Astrocyte of the hippocampus (primary cell): ENCODE results near the gene SNX24.
A peak's percentile ranks its signal among the peaks of the same experiment; 100 is the strongest.
"Not testable (repeated sequence)": the region's sequence is repeated elsewhere in the genome, so short reads cannot be mapped to it uniquely, and the experiment has no call there.

Experiments used
- DNase-seq: peaks from one replicate; pipeline ENCODE4 v3.0.0; 2011; ENCODE audit warnings: low read depth, low spot score

The SNX24 gene

DNA sequence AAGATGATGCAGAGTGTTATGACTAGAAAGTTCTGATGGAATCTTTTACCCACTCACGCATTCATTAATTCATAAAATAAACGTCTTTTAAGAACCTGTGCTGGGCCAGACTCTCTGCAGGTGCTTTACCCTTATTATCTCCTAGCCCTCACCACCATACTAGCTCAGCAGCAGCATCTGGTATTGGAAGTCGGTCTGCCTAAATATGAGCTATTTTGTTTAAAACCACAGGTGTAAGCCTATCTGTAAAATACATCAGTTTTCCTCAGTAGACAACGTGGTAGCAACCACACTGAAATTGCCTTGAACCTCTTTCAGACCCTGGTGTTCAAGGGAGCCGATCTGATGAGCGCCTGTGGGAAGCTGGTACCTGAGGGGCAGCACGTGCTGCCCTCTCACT lies 121.7 kb downstream of the SNX24 start:
- no peak for DNase-seq

DNA sequence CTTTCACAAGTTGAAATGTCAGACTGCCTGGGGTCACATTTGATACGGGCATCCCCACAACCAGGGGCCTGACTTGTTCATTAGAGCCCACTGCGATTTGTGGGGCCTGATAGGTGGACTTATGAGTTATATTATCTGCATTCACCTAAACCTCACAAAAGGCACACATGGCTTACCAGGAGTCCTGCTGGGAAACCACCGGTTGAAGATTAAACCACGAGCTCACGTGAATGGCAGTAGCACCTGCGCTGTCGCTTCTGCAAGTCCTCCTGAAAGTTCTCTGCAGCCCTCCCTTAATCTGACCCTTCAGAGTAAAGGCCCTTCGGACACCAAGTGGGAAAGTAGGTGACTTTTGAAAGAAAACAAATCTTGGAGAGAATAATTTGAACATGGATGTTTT lies 122.2 kb downstream of the SNX24 start:
- DNase-seq = no peak

- not testable (repeated sequence) for DNase-seq
Observed at GRCh38 chr5:122968056-122968455, 122.6 kb downstream of the SNX24 start.

- no peak for DNase-seq
Observed at GRCh38 chr5:122971333-122971732, 125.9 kb downstream of the SNX24 start.

DNA sequence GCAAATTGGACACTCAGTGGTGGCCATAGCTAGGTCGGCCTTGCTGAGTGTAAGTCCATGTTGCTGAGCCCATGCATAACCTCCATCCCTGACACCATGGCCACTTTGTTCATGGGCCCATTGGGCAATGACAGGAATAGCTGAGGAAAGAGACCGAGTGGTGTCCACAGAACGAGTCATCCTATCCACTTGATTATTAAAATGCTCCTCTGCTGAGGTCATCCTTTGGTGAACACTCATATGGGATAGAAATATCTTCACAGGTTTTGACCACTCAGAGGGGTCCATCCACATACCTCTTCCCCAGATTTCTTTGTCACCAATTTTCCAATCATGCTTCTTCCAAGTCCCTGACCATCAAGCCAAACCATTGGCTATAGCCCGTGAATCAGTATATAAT lies 127.5 kb downstream of the SNX24 start:
- peak; percentile 8 for DNase-seq

DNA sequence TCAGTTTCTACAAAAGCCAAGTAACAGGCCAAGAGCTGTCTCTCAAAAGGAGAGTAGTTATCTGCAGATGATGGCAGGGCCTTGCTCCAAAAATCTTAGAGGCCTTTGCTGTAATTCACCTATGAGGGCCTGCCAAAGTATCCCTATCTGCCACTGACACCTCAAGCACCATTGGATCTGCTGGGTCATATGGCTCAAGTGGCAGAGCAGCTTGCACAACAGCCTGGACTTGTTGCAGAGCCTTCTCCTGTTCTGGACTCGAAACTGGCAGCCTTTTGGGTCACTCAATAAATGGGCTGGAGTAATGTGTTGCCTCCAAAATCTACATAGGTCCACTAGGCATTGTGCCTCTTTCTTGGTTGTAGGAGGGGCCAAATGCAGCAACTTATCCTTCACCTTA lies 128.3 kb downstream of the SNX24 start:
- DNase-seq = not testable (repeated sequence)

- not testable (repeated sequence) for DNase-seq
Observed at GRCh38 chr5:122974251-122974650, 128.8 kb downstream of the SNX24 start.

DNA sequence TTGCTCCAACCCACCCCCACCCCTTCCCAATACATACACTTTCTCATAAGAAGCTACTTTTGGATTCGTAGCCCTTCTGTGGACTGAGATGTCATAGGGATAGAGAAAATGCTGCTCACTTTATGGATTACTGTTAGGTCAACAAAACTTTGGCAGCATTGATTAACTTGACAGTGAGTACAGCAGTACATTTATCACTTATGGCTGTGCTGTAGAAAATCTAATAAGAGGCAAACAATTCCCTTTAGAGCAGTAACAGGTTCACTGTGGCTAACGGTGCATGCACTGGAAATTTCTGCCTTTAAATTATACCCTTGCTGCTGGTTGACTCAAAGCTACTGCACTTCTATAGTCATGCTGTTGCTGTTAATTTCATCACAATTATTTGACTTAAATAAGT lies 131.9 kb downstream of the SNX24 start:
- no peak for DNase-seq

DNA sequence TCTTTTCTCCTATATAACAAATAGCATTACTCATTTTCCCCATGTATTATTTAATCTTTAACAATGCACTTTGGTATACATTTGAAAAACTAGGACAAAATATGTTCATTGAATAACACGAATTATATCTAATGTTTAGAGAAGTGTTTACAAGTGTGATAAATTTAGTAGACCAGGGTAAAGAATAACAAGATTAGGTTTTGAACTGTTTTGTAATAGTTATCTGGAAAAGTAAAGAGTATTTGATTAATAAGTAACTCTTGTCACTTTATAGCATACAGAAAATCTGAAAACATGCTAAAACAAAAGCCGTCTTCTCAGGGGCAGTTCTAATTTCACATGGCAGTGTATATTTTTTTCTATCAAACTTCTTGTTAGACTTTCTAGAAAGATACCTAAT lies 132.7 kb downstream of the SNX24 start:
- DNase-seq = no peak

- no peak for DNase-seq
Observed at GRCh38 chr5:122978644-122979297, 133.4 kb downstream of the SNX24 start.

DNA sequence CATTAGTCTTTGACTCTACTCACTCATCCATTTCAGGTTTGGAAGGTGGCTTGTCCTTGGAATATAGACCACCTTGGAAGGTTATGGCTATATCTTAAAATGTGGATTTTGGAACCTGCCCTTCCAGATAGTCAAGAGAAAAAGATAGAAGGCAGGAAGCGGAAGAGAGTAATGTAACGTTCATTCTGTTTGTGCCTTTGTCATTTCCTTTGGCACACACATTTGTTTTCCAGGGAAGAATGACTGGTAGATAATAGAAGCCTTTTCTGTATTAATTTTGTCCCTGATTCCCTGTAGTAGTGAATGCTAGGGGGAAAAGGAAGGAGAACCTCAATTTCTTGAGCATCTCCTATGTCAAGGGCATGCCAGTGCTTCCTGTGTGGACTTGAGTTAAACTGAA lies 136.4 kb downstream of the SNX24 start:
- no peak for DNase-seq

- DNase-seq = no peak
Observed at GRCh38 chr5:122982376-122982775, 137.0 kb downstream of the SNX24 start.

DNA sequence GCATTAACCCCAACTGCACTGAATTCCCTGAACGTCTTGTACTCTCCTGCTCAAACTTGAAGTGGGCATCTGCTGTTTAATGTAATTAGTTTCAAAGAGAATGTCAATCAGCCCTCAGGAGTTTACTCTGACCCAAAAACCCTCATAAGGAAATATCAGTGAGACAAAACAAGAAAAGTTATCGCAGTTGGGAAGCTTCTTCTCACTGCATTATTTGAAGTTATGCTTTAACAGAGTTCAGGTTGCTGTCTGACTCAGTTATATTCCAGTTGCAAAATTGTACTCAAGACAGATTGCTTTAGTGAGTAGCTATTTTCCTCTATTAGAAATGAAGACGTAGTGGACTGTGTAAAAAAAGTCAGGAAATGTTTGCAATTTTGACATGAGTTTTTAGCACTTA lies 139.0 kb downstream of the SNX24 start:
- DNase-seq = no peak

GRCh38 chr5:122985006-122985700 lies 139.7 kb downstream of the SNX24 start:
- DNase-seq = no peak

DNA sequence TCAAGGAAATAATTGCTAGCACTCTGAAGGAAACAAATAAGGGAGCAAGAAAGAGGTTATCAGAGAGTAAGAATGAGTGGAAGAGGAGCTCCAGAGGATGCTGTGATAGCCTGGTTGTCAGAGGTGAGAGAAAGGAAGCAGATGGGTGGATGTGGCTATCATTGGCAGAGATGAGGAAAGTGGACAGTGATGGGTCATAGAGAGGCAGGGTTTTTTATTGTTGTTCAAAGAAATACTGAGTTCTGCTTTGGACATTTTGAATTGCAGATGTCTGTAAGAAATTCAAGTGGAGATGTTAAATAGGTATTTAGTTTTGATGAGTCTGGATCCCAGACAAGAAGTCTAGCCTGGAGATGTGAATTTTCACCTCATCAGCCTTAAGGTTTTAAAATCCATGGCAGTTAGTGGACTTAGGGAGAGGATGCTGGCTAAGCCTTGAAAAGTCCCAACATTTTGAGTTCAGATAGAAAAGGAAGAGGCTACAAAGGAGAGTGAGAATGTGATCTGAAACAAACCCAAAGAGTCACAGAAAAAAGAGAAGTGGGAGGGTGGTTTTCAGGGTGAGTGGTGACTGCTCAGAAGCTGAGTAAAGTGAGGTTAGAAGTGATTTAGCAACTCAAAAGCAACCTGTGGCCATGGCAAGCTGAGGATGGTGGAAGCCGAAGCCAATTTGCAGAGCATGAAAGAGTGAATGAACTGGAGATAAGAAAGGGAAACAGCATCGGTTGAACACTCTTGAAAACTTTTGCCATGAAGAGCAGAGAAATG lies 140.7 kb downstream of the SNX24 start:
- no peak for DNase-seq

DNA sequence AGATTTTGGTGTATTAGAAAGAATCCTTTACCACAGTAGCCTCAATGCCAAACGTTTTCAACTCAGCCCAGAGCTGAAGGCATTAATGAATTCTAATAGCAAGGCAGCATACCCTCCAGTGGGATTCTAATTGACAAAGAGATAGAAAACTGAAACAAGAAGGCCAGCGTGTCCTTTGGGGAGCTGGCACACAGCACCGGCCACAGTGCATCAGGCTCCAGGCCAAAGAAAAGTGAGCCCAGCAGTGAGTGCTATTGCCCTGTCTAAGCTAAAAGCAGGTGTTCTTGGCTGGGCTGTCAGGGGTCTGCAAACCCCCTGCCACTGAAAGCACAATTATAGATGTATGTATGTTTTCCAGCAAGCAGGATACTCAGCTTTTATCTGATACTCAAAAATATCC lies 150.7 kb downstream of the SNX24 start:
- DNase-seq = no peak

DNA sequence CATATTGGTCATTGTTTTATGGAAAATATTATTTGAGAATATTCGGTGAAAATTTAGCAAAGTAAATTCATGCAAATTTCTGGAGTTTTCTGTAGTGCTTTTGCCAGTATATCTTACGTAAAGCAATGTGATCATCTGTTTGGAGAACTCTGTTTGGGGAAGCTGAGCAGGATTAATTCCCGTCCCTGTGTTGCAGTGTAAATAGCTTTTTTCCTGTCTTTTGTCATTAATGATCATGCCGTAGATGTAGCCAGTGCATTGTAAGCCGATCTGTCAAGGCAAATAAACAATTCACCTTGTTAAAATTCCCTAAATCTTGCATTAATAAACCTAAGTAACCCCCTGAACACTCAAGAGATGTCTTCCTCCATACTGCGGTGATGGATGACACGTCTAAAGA lies 151.9 kb downstream of the SNX24 start:
- DNase-seq = no peak

GRCh38 chr5:122999947-123000563 lies 154.6 kb downstream of the SNX24 start:
- DNase-seq = peak; percentile 14

DNA sequence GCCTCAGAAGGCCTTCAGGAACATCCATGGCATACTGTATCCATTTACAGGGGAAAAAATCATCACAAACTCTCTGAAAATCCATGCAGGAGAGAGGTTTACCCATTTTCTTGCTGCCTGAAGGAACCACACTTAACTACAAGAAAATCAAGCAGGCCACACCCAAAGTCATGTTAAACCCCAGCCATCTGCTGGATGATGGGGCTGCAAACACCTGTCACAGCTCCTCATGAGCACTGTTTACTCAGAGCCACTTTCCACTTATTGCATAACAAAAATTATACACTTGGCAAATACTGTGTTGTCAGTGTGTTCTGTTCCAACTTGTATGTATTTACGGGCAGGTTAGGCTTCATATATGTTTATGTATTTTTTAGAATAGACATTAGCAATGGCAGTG lies 155.3 kb downstream of the SNX24 start:
- no peak for DNase-seq

- DNase-seq = no peak
Observed at GRCh38 chr5:123001808-123002207, 156.4 kb downstream of the SNX24 start.

GRCh38 chr5:123007182-123007581 lies 161.8 kb downstream of the SNX24 start:
- peak; percentile 52 for DNase-seq

DNA sequence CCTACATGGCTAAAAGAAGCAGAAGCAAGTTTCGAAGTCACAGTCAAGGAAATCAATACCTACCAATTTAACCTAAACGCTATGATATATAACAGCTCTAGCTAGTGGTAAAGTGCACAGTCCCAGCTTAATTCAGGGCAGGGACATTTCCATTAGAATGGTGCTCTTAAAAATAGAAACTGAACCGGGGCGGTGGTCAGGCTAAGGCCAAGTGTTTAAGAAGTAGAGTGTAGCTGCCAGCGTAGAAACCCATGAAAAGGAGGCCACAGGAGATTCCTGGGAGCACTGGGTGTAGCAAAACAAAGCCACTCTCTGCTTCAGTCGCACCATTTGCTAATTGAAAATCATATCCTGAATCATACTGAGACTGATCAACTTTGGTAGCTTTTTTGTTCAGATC lies 162.3 kb downstream of the SNX24 start:
- no peak for DNase-seq
